NOMO-1 treated with dmso at 0.1 percent for 144 hours (cell line): Measurements from ENCODE around the gene S100A3.
"Not testable (repeated sequence)": the region's sequence is repeated elsewhere in the genome, so short reads cannot be mapped to it uniquely, and the experiment has no call there.

ENCODE experiments used
- DNase-seq: peaks from one replicate; lab custom pipeline; 2025; ENCODE audit not compliant: unreplicated experiment; lab: John Stamatoyannopoulos, UW

S100A3 gene

DNA sequence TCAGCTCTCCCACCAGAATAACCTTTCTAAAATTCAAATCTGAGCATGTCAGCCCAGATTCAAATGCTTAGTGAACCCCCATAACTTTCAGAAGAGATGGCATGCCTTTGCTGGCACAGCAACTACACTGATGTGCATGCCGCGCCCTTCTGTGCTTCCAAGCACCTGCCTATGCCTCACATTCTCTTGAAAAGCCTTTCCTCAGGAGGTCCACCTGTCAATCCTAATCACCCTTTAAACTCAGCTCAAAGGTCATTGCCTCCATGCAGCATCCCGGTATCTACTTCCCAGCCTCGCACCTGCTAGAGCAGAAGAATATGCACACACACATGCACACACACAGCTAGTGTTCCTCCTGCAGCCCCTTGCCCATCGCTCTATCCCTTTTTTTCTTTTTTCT is 21.8 kb upstream of the S100A3 start:
- no peak for DNase-seq

DNA sequence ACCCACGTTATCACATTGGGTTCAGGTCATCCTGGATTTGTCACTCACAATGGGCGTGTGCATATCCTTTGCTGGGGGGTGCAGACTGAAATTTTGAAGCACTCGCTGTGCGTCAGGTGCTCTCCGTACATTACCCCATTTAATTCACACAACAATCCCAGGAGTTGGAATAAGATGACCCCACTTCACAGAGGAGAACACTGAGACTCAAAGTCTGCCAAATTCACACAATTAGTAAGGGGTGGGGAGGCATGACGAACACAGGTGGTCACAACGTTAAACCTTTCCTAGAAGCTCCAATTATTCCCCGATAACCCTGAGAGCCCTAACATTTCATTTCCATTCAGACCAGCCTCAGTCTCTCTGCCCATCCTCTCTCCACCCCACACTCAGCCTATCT is 20.4 kb upstream of the S100A3 start:
- DNase-seq = no peak

DNA sequence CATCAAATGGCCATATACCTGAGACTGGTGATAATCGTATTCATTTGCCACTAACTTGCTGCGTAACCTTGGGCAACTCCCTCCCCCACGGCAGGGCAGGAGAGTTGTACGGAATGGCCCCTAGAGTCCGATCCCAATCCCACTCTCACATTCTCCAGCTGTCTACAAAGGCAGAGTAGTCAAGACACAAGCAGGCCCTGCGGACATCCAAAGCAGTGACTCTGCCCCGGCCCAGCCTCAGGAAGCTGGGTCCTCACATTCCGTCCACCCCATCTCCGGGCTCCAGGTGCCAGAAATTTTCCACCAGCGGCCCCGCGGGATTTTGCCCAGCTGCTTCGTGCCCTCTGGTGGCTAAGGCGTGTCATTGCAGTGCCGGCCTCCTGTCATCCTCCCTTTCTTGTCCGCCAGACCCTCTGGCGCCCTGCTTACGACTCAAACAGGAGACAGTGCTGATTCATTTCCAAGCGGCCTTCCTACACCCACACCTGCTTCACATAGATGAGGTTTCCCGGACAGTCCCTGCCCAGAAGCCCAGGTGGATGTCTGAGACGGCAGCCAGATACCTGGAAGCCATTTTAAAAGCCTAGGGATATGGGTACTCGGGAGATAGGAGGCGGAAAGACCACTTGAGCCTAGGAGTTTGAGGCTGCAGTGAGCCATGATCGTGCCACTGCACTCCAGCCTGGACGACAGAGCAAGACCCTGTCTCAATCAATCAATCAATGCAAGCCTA is 19.5 kb upstream of the S100A3 start:
- peak; percentile 63 for DNase-seq

DNA sequence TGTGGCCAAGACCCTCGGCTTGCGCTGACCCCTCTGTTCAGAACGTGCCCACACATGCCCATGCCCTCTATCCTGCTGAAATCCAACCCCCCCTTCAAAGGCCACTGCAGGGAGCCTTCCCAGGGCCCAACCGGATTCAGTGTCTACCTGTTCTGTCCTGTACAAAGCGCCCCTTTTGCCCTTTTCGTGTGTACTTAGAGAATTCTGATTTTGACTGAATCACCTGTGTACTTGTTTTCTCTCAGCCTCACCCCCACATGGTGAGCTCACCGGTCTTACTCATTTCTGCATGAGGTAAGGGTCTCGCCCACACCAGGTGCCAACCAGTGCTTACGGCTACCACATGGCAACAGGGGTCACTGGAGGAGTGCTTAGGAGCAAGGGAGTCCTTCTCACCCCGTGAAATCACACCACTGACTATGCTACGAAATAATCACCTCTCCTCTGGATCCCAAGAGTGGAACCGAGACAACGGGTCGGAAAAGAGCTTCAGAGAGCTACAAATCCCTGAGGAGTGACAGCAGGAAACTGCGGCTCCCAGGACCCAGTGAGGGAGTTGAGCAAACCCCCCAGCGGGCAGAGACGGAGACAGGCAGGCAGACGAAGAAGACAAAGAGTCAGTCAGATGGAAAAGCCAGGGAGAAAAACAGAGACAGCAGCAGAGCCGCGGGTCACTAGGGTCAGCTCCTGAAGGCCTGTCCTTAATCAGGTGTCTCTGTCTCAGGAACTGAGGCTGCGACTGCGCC is 18.7 kb upstream of the S100A3 start:
- no peak for DNase-seq

DNA sequence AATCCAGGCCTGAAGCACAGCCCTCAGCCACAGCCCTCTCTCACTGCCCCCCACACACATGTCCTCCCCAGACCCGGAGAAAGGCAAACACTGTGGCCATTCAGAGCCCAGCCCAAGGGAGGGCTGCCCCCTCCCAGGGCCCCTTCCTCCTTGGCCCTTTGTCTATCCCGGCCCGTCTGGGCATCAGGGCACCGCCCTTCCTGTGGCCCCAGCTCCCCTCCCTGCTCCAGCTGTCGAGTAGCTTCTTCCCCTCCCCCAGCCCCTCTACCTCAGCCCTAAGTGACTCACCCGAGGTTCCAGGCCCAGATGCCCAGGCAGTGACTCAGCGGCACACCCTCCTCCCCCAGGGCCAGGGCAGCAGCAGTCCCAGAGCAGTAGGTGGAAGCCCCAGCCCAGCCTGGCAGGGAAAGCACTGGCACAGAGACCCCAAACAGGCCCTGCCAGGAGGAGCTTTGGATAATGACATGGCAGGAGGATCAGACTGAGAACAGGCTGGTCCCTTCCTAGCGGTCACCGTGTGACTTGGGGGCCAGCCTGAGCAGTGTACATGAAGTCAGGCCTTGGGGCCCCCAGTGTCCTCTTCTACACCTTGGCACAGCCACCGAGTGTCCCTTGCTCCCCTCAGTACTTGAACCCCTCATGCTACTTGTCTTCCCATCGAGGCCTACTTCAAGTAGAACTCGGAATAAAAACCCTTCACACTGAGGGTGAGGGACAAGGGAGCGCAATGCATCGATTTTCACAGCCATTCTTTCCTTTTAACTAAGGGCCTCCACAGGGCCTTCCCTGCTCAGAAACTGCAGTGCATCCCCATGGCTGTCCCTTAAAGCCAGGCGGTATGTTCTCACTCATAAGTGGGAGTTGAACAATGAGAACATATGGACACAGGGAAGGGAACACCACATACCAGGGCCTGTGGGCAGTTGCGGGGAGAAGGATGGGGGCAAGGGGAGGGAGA is 17.6 kb upstream of the S100A3 start:
- peak; percentile 97 for DNase-seq

DNA sequence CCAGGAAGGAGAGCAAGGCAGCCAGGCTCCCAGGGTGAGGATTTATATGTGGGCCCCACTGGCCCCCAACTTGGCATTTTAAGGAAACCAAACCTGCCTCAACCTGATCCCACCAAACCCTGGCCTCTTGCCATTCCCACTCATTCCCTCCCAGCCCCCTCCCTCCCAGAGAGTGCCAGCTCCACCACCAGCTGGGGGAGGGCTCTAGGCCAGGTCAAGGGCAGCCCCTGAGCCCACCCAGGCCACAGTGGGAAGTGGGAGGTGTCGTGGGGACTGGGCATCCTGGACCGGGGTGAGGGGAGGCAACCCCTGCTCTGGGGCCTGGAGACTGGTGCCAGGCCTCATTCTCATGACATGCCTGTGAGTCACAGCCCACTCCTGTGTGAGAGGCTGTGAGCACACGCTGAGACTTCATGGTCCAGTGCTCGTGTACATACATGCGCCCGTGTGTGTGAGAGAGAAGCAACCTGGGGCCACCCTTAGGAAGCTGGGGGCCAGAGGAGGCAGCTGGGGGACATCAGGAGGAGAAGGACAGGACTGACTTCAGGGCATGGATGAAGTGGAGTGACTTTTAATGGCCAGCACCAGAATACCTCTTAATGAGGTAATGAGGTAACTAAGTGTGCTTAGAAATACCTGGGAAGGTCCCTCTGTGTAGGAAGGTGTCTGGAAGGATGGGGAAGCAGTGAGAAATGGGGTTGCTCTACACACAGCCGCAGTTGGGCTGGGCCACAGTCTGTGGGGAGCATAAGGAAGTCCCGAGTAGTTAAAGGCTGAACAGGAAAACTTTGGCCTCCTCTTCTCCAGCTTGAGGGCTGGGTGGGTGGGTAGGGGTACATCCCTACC is 16.7 kb upstream of the S100A3 start, which contains the start of gene S100A2:
S100A2 (minus strand) TSS at position 316 of the 846 bp plus-strand sequence. CDS start 1,967 bp downstream, outside the sequence.
- DNase-seq = peak; percentile 60

DNA sequence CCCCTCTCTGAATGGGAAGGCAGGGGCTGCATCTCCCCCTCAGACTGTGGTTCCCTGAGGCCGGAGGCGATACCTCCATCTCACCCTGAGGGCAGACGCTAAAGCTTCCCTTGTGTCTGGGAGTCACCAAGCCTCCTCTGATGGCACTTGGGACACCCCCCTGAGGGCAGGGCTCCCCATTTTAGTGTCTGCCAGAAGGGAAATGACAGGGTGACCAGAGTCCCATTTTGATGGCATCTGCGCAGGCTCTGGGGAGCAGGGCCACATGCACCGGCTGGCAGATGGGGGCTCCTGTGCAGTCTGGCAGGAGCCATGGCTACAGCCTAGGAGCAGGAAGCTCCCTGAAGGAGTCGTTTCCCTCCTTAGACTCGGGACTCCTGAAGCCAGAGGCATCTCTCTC is 14.9 kb upstream of the S100A3 start:
- no peak for DNase-seq

DNA sequence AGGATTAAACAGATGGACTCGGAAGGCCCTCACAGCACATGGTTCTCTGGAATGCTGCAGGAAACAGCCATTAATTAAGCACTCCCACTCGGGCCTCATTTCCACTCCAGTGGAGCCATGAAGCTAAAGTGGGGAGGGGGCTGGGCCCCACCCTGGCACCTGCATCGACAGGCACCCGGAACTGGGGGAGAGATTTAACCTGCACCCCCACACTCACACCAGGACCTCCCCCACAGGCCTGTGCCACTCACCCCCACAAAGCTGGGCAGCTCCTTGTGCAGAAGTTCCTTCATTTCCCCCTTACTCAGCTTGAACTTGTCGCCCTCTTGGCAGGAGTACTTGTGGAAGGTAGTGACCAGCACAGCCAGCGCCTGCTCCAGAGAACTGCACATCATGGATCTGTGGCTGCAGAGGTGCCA is 14.4 kb upstream of the S100A3 start:
- DNase-seq = no peak

DNA sequence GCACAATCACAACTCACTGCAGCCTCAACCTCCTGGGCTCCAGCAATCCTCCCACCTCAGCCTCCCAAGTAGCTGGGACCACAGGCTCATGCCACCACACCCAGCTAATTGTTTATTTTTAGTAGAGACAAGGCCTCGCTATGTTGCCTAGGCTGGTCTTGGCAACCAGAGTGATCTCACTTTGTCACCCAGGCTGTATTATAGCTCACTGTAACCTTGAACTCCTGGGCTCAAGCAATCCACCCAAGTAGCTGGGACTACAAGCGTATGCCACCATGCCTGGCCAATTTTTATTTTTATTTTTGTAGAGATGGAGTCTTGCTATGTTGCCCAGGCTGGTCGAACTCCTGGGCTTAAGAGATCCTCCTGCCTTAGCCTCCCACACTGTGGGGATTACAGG is 13.0 kb upstream of the S100A3 start:
- not testable (repeated sequence) for DNase-seq

DNA sequence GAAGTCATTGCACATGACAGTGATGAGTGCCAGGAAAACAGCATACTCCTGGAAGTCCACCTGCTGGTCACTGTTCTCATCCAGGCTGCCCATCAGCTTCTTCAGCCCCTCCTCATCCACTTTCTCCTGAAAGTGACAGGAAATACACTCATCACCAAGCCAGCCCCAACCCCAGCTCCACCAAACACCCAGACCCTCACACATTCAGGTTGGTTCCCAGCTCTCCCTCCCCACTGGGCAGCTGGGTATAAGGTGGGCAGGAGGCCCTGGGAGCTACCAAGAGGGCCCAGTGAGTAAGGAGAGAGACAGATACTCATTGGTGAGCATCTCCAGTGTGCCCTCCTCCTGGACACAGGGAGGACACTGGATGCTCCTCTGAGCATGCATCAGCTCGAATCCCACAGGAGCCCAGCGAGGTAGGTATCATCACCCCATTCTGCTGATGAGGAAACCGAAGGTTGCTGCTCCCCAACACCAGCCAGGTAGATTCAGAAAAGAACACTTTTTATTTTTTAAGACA is 12.5 kb upstream of the S100A3 start:
- no peak for DNase-seq

DNA sequence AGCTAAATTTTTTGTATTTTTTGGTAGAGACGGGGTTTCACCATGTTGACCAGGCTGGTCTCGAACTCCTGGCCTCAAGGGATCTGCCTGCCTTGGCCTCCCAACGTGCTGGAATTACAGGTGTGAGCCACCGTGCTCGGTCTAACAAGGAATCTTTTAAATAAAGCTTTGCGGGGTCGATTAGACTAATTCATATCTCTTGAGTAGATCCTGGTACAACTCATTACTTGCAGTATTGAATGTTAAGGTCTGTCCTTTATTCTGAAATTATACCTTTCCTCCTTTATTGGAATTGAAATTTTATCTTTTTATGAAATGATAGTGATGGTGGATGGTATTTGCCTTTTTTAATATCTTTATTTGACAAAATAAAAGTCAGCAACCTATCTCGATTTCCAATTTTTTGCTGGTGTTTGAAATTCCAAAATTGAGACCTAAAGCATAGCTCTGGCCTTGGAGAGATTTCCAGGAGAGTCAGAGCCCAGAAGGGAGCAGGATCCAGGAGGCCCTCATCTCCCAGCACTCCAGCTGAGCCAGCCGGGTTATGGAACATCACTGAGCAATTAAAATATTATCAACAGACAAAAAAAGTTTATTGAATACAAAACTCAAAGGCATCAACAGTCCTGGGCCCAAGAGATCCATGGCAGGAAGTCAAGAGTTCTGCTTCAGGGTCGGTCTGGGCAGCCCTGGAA is 11.9 kb upstream of the S100A3 start:
- DNase-seq = no peak

DNA sequence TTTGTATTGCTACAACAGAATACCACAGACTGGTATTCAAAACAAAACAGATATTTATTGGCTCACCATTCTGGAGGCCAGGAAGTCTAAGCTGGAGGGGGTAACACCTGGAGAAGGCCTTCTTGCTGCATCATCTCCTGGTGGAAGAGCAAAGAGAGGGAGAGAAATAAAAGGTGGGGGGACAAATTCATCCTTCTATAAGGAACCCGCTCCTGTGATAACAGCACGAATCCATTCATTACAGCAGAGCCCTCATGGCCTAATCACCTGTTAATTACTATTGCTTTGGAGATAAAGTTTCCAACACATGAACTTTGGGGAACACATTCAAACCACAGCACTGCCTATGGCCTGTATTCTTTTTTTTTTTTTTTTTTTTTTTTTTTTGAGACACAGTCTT is 11.2 kb upstream of the S100A3 start:
- DNase-seq = no peak

DNA sequence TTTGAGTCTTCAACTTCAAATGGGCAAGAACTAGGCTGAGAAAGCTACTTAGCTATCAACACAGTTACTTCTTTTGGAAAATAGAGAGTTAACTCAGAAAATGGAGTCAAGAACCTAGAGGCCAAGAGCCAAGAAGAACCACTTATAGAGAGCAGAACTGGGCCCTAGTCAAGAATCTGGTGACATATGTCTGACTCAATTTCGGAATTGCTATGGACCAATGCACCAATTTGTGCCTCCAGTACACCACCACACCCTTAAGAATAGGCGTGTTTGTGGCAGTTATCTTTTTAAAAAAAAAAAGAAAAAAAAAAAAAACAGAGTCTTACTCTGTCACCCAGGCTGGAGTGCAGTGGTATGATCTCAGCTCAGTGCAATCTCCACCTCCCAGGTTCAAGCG is 8.8 kb upstream of the S100A3 start:
- DNase-seq = no peak

DNA sequence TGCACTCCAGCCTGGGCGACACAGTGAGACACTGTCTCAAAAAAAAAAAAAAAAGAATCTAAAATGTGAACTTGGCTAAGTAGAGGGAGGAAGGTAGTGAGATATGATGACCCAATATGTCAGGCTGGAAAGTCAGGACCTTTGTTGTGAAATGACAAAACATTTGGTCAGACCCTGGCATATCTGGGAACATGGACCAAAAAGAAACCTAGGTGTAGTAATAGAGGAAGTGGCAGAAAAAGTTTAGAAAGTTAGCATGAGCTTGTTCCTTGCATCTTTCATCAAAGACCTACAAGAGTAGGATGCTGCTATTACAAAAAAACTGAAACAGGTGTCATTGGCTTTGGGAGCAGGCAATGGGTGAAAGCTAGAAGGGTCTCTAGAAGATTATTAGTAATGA is 7.3 kb upstream of the S100A3 start:
- DNase-seq = no peak

DNA sequence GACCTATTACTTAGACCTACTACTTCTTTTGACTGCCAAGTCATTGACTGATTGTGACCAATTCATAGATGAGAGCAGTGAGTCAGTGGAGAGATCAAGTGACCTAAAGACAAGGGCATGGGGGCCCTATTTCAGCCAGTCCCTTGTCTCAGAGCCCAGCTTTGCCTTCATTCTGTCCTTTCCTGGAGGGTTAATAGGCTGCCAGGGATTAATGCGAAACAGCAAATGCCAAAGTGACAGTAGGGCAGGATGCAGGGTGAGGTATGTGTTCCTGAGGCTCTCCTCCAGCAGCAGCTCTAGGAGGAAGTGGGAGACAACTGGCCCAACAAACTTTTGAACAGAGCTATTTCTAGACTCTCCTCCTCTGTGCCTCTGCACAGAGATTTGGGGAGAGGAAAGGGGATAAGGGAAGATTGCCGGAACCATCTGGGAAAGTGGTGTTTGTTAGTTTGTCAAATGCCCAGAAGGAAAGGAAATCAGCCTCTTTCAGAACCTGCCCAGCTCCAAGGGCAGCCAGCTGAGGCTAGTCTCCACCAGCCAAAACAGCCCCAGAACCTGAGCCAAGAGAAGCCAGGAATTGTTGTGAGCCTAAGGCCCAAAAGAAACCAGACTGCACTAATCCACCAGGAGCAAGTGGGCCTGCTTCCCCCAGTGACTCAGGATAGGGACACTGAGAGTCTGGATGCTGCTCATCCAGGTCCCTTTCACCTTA is 4.9 kb upstream of the S100A3 start:
- no peak for DNase-seq

DNA sequence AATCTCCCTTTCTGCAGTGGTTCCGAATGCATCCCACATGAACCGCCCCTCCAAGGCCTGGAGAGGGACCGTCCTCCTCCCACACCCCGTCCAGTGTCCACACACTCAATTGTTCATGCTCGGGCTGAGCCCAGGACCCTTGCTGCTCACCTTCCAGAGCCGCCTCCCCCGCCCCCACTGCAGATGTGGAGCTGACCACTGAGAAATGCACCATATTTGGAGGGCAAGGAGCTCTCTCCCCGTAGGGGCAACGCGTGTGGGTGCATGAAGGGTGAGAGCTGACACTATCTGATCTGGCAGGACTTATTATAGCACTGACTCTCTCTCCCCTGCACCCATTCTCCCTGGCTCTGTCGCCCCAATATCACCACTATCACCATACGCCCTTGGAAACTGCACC is 4.0 kb upstream of the S100A3 start:
- no peak for DNase-seq

DNA sequence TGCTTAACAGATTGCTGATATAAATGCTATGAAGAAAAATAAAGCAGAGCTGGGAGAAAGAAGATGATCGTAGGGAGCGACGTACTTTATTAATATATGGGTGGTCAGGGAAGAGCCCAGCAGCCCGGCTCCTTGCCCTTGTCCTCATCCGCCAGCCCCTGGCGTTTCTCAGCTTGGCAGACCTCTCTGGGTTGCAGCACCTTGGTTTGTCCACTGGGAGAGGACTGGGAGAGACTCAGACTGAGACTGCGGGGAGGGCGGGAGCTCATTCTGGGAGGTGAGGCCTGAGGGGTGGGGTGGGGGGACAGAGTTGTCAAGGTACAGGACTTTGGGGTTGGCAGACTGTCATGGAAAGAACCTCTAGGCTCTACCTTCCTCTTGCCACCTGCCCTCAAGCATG is 3.3 kb upstream of the S100A3 start:
- no peak for DNase-seq

DNA sequence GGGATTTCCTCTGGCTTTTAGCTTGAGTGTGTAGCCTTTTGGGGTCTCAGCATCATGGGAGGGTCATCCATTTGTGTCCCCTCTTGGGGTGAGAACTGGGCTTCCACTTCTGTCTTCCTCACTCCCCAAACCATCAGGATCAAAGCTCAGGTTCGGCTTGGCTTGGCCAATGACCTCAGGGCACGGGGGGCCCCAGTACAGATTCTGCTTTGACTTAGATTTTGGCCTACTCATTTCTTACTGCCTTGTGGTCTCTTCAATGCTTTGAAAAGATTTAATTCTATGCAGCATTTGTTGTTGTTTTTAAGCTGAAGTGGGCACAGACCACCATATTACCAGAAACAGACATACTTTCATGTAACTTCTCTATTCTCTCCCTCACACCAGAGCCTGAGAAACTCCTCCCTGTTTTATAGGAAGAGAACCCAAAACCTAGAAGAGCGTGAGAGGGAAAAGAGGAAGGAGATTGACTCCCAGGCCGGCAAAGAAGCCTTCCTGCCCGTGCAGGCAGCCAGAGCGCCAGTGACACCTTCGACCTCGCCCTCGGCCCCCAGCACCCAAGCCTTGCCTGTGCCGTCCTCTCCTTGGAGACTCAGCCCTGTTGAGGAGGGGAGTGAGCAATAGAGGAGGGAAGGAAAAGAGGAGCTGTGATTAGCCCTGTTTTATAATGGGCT is 1.9 kb upstream of the S100A3 start:
- peak; percentile 64 for DNase-seq

DNA sequence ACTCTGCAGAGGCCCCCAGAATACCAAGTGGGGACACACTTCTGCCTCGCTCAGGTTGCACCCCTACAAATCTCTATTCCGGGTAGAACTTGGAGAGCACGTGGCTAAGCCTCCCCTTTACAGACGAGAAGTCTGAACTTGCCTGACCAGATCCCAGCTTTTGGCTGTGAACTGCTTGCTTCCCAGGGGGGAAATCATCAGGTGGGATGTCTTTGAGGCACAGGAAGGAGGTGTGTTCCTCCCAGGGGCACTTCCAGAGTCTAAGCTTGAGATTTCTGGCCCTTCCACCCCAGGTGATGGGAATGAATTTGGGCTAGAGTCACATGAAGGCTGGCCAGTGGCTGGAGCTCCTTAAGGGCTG is 1.3 kb upstream of the S100A3 start:
- no peak for DNase-seq
